Spleen (tissue), 11 donors: ENCODE data around the gene TERT. TPM values are rescaled to one million over a fixed set of nuclear protein-coding genes. Genes with fewer than 3 reads are reported as not detected.
"Not testable (repeated sequence)": the region's sequence is repeated elsewhere in the genome, so short reads cannot be mapped to it uniquely, and the experiment has no call there.

Experiments used
- DNase-seq: peaks from one replicate; pipeline ENCODE4 v3.0.0-alpha.2; 2020
- H3K27ac ChIP-seq, 8 donors: fragments of 200-600 bp; sonication (generic) in 7 of 8; 1 replicate in 4 of 8; 2 replicates in 4 of 8; pipeline versions ENCODE4 v1.5.0 to v1.8.0; 2016 to 2021; ENCODE audit warnings: inconsistent platforms in 4 of 8, mild to moderate bottlenecking in 4 of 8, moderate library complexity in 1 of 8
- H3K27me3 ChIP-seq, 7 donors: fragments of 200-600 bp; sonication (generic) in 6 of 7; replicated peaks in 1 of 7; 1 replicate in 4 of 7; 2 replicates in 3 of 7; pipeline versions ENCODE4 v1.5.0 to v1.8.0; 2016 to 2021; ENCODE audit warnings: inconsistent platforms in 3 of 7, mild to moderate bottlenecking in 1 of 7
- H3K36me3 ChIP-seq, 6 donors: fragments of 200-600 bp; sonication (generic) in 5 of 6; 1 replicate in 4 of 6; 2 replicates in 2 of 6; pipeline versions ENCODE4 v1.5.0 to v1.8.0; 2016 to 2021; ENCODE audit warnings: inconsistent platforms in 2 of 6
- H3K4me1 ChIP-seq, 6 donors: fragments of 200-600 bp; sonication (generic) in 5 of 6; 1 replicate in 3 of 6; 2 replicates in 3 of 6; pipeline versions ENCODE4 v1.5.0 to v1.8.0; 2016 to 2021; ENCODE audit warnings: inconsistent platforms in 3 of 6
- H3K4me3 ChIP-seq, 8 donors: fragments of 200-600 bp; sonication (generic) in 7 of 8; 1 replicate in 4 of 8; 2 replicates in 4 of 8; pipeline versions ENCODE4 v1.5.0 to v1.8.0; 2016 to 2021; ENCODE audit warnings: inconsistent platforms in 4 of 8, mild to moderate bottlenecking in 4 of 8, moderate library complexity in 2 of 8
- H3K9me3 ChIP-seq, 8 donors: fragments of 200-600 bp; sonication (generic) in 7 of 8; 1 replicate in 4 of 8; 2 replicates in 4 of 8; pipeline versions ENCODE4 v1.5.0 to v1.8.0; 2016 to 2021; ENCODE audit warnings: inconsistent platforms in 4 of 8
- POLR2A ChIP-seq, 3 donors: fragments of 450-650 bp; IDR thresholded peaks; one replicate each; pipeline ENCODE4 v1.5.1; 2017; ENCODE audit warnings: antibody characterized with exemption in 3 of 3, mild to moderate bottlenecking in 1 of 3
- POLR2AphosphoS5 ChIP-seq, 3 donors: sonication (generic); formaldehyde crosslinking; IDR thresholded peaks; one replicate each; pipeline ENCODE4 v1.5.1; 2017; ENCODE audit warnings: antibody characterized with exemption in 3 of 3
- WGBS, 5 donors: extraction: QIAGEN DNeasy Blood & Tissue Kit in 3 of 5; methylation state at CpG; one replicate each; pipeline versions ENCODE4 v1.1.5 to v1.1.7; 2013 to 2018; 5-methylcytosine and 5-hydroxymethylcytosine counted together
- intact Hi-C: fragments of 100-400 bp; cut with DNase I; formaldehyde crosslinking; loops from one replicate; pipeline ENCODE4 v1.15.0; 2023; ENCODE audit warnings: low total_unique reads
- polyA plus RNA-seq, 3 donors: library from polyadenylated mRNA; stranded (reverse); fragments of 200-250 nt; gene quantifications; one replicate each; pipeline ENCODE4 v1.2.1, GENCODE V29; 2013
- total RNA-seq, 7 donors: library from RNA; depleted of rRNA in 3 of 7; stranded (reverse); fragments of >200 nt in 3 of 7; fragmentation: NEBNext Ultra II Directional in 4 of 7; extraction: Animal tissue kit (Norgen Biotek cat#: 25700) in 4 of 7; gene quantifications; one replicate each; pipeline versions ENCODE4 v1.1.0 to v1.2.1, GENCODE V29; 2016 to 2021
- TF ChIP-seq, protein P1 (sequence below), 11 experiments: fragments of 200-600 bp in 7 of 11; fragments of 450-650 bp in 4 of 11; sonication (generic) in 4 of 11; IDR thresholded peaks in 8 of 11; conservative IDR thresholded peaks in 3 of 11; 1 replicate in 7 of 11; 2 replicates in 4 of 11; pipeline versions ENCODE4 v1.4.0 to v1.8.0; 2016 to 2021; ENCODE audit warnings: antibody characterized with exemption in 11 of 11, inconsistent platforms in 4 of 11, mild to moderate bottlenecking in 1 of 11
- donor health status: healthy with polysubstance abuse.
- donor health status: DM: no; HTN: no; CAD: no; lungs with moderate emphysema.
- donor health status: DM: no; HTN: no; CAD: no.
- donor health status: Bipolar disorder and iron deficiency.
- donor health status: healthy.
- donor health status: DM: no; HTN: no; CAD: no.
- donor health status: DM: yes; HTN: yes; CAD: no.

The TERT gene
- total and polyA plus RNA-seq, 10 donors = 0.09 to 5.3 (median 0.40) TPM; not detected in 2

DNA sequence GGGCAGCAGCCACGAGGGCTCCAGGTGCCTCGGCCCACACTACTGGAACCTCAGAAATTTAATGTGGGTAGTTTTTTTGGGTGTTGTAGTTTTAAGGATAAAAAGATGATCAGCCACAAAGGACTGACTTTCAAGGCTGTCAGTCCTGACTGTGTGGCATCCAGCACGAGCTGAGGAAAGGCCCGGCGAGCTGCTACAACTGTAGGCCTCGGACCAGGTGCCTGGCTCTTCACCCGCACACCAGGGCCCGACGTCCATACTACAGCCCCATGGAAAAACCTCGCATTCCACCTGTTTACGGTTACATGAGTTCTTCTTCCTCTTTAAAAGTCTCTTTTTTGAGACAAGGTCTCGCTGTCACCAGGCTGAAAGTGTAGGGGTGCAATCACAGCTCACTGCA, 47.4 kb upstream of the TERT start:
- TF ChIP-seq POLR2AphosphoS5 (IDR thresholded peaks at IDR 0.05) (no peak), POLR2A (IDR thresholded peaks at IDR 0.05) (no peak)
- TF ChIP-seq, protein P1, sequence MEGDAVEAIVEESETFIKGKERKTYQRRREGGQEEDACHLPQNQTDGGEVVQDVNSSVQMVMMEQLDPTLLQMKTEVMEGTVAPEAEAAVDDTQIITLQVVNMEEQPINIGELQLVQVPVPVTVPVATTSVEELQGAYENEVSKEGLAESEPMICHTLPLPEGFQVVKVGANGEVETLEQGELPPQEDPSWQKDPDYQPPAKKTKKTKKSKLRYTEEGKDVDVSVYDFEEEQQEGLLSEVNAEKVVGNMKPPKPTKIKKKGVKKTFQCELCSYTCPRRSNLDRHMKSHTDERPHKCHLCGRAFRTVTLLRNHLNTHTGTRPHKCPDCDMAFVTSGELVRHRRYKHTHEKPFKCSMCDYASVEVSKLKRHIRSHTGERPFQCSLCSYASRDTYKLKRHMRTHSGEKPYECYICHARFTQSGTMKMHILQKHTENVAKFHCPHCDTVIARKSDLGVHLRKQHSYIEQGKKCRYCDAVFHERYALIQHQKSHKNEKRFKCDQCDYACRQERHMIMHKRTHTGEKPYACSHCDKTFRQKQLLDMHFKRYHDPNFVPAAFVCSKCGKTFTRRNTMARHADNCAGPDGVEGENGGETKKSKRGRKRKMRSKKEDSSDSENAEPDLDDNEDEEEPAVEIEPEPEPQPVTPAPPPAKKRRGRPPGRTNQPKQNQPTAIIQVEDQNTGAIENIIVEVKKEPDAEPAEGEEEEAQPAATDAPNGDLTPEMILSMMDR (IDR thresholded peaks at IDR 0.05 in 8 of 11, conservative IDR thresholded peaks at IDR 0.05 in 3 of 11) = no peak
- DNase-seq = peak; percentile 67
- H3K9me3 ChIP-seq = no peaks in the 10 kb centered on the region
- peaks cover 10 to 66% (median 46%) of the 10 kb centered on the region in 6 donors for H3K36me3 ChIP-seq
- peaks cover 18 to 63% (median 41%) of the 10 kb centered on the region in 6 donors for H3K4me1 ChIP-seq
- no peaks in the 10 kb centered on the region for H3K27me3 ChIP-seq
- intact Hi-C loops = no loop called here
- 80 to 92% (median 89%) methylated on average over 10 to 12 of the region's 12 CpGs for WGBS, 5 donors
- peak overlapping the region in 3 of 8 donors; percentile 75 to 93 (median 91) for H3K27ac ChIP-seq
- H3K4me3 ChIP-seq = no peak overlapping the region

DNA sequence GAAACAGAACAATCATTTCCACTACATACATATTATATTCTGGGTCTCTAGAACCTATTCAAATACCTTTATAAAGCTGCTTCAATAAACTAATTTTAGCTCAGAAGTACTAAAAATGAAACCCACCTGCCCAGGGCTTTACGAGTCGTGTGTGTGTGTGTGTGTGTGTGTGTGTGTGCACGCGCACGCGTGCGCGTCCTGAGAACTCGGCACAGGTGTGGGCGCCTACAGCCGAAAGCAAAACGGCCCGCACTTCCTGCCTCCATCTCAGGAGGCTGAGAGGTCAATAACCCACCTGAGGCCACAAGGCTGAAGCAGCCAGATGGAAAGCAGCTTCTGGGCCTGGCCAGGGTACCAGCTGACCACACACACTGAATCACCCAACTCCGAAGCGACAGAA, 47.0 kb upstream of the TERT start:
- DNase-seq = peak; percentile 74
- Histone ChIP-seq H3K27me3 (no peaks in the 10 kb centered on the region), H3K27ac (peak overlapping the region in 2 of 8 donors; percentile 75 to 93), H3K36me3 (peaks cover 10 to 70% (median 50%) of the 10 kb centered on the region in 6 donors), H3K4me1 (peaks cover 18 to 63% (median 40%) of the 10 kb centered on the region in 6 donors), H3K9me3 (no peaks in the 10 kb centered on the region), H3K4me3 (no peak overlapping the region)
- 75 to 89% (median 81%) methylated on average over 13 to 15 of the region's 15 CpGs for WGBS, 5 donors
- TF ChIP-seq POLR2A (IDR thresholded peaks at IDR 0.05) (no peak), POLR2AphosphoS5 (IDR thresholded peaks at IDR 0.05) (peak; percentile 8 to 55 (median 38))
- intact Hi-C loops = no loop called here

DNA sequence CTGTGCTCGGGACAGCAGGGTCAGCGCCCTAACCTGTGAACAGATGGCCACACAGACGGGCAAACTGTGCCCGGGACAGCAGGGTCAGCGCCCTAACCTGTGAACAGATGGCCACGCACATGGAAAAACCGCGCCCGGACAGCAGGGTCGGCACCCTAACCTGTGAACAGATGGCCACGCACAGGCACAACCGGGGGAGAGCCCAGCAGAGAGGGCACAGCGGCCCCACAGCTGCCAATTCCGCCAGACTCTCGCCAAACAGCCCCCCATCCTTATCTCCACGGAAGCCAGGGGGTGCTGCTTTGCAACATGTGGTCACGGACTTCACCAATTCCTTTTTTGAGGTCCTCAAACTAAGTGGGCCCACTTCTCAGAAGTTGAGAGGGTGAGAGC, 44.9 kb upstream of the TERT start:
- H3K36me3 ChIP-seq = peaks cover 10 to 90% (median 70%) of the 10 kb centered on the region in 6 donors
- H3K4me3 ChIP-seq, intact Hi-C loops, H3K27ac ChIP-seq, H3K27me3 ChIP-seq, H3K9me3 ChIP-seq: not testable (repeated sequence)
- DNase-seq = peak; percentile 54
- peaks cover 15 to 59% (median 26%) of the 10 kb centered on the region in 6 donors for H3K4me1 ChIP-seq
- WGBS, 5 donors = 90 to 93% (median 93%) methylated on average over 8 to 17 of the region's 17 CpGs

DNA sequence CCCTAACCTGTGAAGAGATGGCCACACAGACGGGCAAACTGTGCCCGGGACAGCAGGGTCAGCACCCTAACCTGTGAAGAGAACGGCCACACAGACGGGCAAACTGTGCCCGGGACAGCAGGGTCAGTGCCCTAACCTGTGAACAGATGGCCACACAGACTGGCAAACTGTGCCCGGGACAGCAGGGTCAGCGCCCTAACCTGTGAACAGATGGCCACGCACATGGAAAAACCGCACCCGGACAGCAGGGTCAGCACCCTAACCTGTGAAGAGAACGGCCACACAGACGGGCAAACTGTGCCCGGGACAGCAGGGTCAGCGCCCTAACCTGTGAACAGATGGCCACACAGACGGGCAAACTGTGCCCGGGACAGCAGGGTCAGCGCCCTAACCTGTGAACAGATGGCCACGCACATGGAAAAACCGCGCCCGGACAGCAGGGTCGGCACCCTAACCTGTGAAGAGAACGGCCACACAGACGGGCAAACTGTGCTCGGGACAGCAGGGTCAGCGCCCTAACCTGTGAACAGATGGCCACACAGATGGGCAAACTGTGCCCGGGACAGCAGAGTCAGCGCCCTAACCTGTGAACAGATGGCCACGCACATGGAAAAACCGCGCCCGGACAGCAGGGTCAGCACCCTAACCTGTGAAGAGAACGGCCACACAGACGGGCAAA, 44.4 kb upstream of the TERT start:
- H3K4me1 ChIP-seq = peaks cover 14 to 56% (median 24%) of the 10 kb centered on the region in 6 donors
- peak; percentile 24 for DNase-seq
- H3K27ac ChIP-seq, H3K4me3 ChIP-seq, intact Hi-C loops, H3K9me3 ChIP-seq, H3K27me3 ChIP-seq: not testable (repeated sequence)
- WGBS, 5 donors = 94 to 97% (median 96%) methylated on average over 18 to 34 of the region's 34 CpGs
- peaks cover 10 to 96% (median 76%) of the 10 kb centered on the region in 6 donors for H3K36me3 ChIP-seq

DNA sequence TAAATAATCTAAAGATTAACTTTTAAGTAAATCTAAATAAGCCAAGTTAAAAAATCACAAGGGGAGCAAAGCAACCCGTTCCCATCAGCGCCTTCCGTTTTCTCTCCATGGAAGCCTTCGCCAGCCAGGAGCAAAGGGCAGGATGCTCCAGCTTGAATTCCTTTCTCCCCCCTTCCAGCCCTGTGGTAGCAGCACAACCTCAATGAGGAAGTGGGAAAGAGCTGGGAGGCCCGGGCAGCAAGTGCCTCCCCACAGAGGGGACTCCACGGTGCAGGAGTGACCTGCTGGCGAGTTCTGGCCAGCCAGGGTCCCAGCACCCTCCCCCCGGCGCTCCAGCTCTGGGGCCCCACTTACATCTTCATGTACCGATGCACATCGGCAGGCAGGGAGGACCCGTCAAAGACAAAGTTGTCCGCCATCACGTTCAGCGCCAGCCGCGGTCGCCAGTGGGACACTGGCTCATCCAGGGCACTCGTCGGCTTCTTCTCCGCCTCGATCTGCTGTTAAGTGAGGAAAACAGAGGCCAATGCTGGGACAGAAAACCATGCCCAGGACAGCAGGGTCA, 43.7 kb upstream of the TERT start:
- peaks cover 10 to 100% (median 83%) of the 10 kb centered on the region in 6 donors for H3K36me3 ChIP-seq
- no peaks in the 10 kb centered on the region for H3K27me3 ChIP-seq
- TF ChIP-seq POLR2AphosphoS5 (IDR thresholded peaks at IDR 0.05) (peak in 1 of 3 donors; percentile 16), POLR2A (IDR thresholded peaks at IDR 0.05) (no peak)
- TF ChIP-seq, protein P1 (IDR thresholded peaks at IDR 0.05 in 8 of 11, conservative IDR thresholded peaks at IDR 0.05 in 3 of 11) = no peak
- intact Hi-C loops = no loop called here
- peak; percentile 69 for DNase-seq
- H3K4me1 ChIP-seq = peaks cover 7 to 49% (median 17%) of the 10 kb centered on the region in 6 donors
- H3K27ac ChIP-seq = no peak overlapping the region
- no peak overlapping the region for H3K4me3 ChIP-seq
- no peaks in the 10 kb centered on the region for H3K9me3 ChIP-seq
- 91 to 95% (median 94%) methylated on average over 22 of the region's 22 CpGs for WGBS, 5 donors
